ENCODE results near the gene SLC22A25. TPM values are rescaled to one million over a fixed set of nuclear protein-coding genes. Genes with fewer than 3 reads are reported as not detected.

SLC22A25 gene
- polyA plus RNA-seq = not detected in 2 replicates
- not detected in 2 replicates for polyA minus RNA-seq

DNA sequence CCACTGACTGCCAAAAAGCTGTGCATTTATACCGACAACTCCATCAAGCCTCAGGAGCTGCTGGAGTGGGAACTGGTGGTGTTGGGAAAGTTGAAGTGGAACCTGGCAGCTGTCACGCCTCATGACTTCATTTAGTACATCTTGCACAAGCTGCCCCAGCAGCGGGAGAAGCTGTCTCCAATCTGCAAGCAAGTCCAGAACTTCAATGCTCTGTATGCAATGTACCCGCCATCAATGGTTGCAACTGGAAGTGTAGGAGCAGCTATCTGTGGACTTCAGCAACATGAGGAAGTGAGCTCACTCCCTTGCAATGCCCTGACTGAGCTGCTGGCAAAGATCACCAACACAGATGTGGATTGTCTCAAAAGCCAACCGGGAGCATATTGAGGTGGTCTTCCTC lies at the start of gene SLC22A25:
Gene SLC22A25 (minus strand): TSS at position 67 of the 400 bp plus-strand sequence. CDS start 13,947 bp downstream, outside the sequence.
- no peak within 1 kb of the TSS for H3K4me2 ChIP-seq (ENCODE audit: low read length)
- H3K9ac ChIP-seq (ENCODE audit: low read length) = no peak within 1 kb of the TSS
- no peak within 1 kb of the TSS for H3K27ac ChIP-seq (ENCODE audit: low read length)
- H3K9me2 ChIP-seq (ENCODE audit: insufficient read depth, low read length) = no peaks in the 10 kb centered on the region
- TF ChIP-seq MXI1 (conservative IDR thresholded peaks at IDR 0.05; ENCODE audit: poor library complexity, severe bottlenecking) = no peak
- TF ChIP-seq, protein P1, sequence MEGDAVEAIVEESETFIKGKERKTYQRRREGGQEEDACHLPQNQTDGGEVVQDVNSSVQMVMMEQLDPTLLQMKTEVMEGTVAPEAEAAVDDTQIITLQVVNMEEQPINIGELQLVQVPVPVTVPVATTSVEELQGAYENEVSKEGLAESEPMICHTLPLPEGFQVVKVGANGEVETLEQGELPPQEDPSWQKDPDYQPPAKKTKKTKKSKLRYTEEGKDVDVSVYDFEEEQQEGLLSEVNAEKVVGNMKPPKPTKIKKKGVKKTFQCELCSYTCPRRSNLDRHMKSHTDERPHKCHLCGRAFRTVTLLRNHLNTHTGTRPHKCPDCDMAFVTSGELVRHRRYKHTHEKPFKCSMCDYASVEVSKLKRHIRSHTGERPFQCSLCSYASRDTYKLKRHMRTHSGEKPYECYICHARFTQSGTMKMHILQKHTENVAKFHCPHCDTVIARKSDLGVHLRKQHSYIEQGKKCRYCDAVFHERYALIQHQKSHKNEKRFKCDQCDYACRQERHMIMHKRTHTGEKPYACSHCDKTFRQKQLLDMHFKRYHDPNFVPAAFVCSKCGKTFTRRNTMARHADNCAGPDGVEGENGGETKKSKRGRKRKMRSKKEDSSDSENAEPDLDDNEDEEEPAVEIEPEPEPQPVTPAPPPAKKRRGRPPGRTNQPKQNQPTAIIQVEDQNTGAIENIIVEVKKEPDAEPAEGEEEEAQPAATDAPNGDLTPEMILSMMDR (IDR thresholded peaks at IDR 0.05; ENCODE audit: poor library complexity, severe bottlenecking) = no peak
- no peak for TF ChIP-seq EP300 (conservative IDR thresholded peaks at IDR 0.05; ENCODE audit: poor library complexity, severe bottlenecking)
- no peak for TF ChIP-seq EZH2 (IDR thresholded peaks at IDR 0.05; ENCODE audit: borderline replicate concordance, insufficient read depth, low read length, poor library complexity, severe bottlenecking)
- TF ChIP-seq, protein P2, sequence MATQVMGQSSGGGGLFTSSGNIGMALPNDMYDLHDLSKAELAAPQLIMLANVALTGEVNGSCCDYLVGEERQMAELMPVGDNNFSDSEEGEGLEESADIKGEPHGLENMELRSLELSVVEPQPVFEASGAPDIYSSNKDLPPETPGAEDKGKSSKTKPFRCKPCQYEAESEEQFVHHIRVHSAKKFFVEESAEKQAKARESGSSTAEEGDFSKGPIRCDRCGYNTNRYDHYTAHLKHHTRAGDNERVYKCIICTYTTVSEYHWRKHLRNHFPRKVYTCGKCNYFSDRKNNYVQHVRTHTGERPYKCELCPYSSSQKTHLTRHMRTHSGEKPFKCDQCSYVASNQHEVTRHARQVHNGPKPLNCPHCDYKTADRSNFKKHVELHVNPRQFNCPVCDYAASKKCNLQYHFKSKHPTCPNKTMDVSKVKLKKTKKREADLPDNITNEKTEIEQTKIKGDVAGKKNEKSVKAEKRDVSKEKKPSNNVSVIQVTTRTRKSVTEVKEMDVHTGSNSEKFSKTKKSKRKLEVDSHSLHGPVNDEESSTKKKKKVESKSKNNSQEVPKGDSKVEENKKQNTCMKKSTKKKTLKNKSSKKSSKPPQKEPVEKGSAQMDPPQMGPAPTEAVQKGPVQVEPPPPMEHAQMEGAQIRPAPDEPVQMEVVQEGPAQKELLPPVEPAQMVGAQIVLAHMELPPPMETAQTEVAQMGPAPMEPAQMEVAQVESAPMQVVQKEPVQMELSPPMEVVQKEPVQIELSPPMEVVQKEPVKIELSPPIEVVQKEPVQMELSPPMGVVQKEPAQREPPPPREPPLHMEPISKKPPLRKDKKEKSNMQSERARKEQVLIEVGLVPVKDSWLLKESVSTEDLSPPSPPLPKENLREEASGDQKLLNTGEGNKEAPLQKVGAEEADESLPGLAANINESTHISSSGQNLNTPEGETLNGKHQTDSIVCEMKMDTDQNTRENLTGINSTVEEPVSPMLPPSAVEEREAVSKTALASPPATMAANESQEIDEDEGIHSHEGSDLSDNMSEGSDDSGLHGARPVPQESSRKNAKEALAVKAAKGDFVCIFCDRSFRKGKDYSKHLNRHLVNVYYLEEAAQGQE (IDR thresholded peaks at IDR 0.05; ENCODE audit: borderline replicate concordance) = no peak
- no peak for TF ChIP-seq RAD21 (conservative IDR thresholded peaks at IDR 0.05)
- no peak for TF ChIP-seq SMC3 (conservative IDR thresholded peaks at IDR 0.05; ENCODE audit: poor library complexity)
- TF ChIP-seq POLR2AphosphoS5 (IDR thresholded peaks at IDR 0.05) = no peak
- no peak for TF ChIP-seq TAF1 (IDR thresholded peaks at IDR 0.05; ENCODE audit: low read depth)
- no peak within 1 kb of the TSS for H2AFZ ChIP-seq (ENCODE audit: low read depth, low read length)
- H3K4me3 ChIP-seq (ENCODE audit: low read length) = no peak within 1 kb of the TSS
- H3F3A ChIP-seq (ENCODE audit: insufficient read depth, low read length, poor library complexity, severe bottlenecking) = no peaks in the 10 kb centered on the region
- H3K9me3 ChIP-seq (ENCODE audit: low read length) = no peaks in the 10 kb centered on the region
- H3K79me2 ChIP-seq (replicated peaks; ENCODE audit: insufficient read depth, low read length) = no peaks in the 10 kb centered on the region
- no peaks in the 10 kb centered on the region for H3K27me3 ChIP-seq (ENCODE audit: insufficient read depth, low read depth, low read length)
- no peaks in the 10 kb centered on the region for H3K36me3 ChIP-seq (ENCODE audit: insufficient read depth, low read length)
- no peaks in the 10 kb centered on the region for H4K20me1 ChIP-seq (ENCODE audit: insufficient read depth)

DNA sequence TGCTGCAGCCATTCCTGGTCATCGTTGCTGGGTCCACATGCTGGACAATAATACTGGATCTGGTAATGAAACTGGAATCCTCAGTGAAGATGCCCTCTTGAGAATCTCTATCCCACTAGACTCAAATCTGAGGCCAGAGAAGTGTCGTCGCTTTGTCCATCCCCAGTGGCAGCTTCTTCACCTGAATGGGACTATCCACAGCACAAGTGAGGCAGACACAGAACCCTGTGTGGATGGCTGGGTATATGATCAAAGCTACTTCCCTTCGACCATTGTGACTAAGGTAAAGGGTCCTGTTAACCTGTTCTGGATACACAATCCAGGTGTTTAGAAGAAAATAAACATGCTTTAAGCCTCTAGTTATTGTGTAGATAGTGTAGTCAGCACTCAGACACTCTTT lies 46.9 kb upstream of the SLC22A25 start:
- Histone ChIP-seq H3K27me3 (ENCODE audit: insufficient read depth, low read depth, low read length) (no peaks in the 10 kb centered on the region), H3K4me3 (ENCODE audit: low read length) (no peak overlapping the region), H3K9me2 (ENCODE audit: insufficient read depth, low read length) (no peaks in the 10 kb centered on the region), H3K4me2 (ENCODE audit: low read length) (no peak overlapping the region), H3F3A (ENCODE audit: insufficient read depth, low read length, poor library complexity, severe bottlenecking) (no peaks in the 10 kb centered on the region), H3K9ac (ENCODE audit: low read length) (no peak overlapping the region), H3K79me2 (replicated peaks; ENCODE audit: insufficient read depth, low read length) (no peaks in the 10 kb centered on the region), H4K20me1 (ENCODE audit: insufficient read depth) (no peaks in the 10 kb centered on the region), H3K9me3 (ENCODE audit: low read length) (no peaks in the 10 kb centered on the region), H3K27ac (ENCODE audit: low read length) (no peak overlapping the region), H2AFZ (ENCODE audit: low read depth, low read length) (no peak overlapping the region), H3K36me3 (ENCODE audit: insufficient read depth, low read length) (no peaks in the 10 kb centered on the region)
- TF ChIP-seq POLR2AphosphoS5 (IDR thresholded peaks at IDR 0.05) = no peak
- no peak for TF ChIP-seq EP300 (conservative IDR thresholded peaks at IDR 0.05; ENCODE audit: poor library complexity, severe bottlenecking)

DNA sequence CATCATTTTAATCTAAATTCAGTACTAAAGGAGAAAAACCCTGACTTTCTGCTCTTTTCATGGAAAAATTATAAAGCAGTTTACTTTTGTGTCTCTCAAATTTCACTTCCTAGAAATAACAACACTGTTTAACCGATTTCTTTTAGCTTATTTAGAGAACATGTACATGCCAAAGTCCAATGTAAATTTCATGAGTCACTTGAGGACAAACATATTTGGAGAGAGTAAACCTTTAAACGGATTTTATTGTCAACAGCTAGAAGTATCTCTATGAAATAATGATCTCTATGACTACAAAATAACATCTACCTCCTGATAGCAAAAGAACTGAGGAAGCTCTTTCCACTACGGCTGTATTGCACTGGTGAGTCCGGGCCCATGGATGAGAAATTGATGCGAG lies 46.3 kb upstream of the SLC22A25 start:
- TF ChIP-seq POLR2AphosphoS5 (IDR thresholded peaks at IDR 0.05) (no peak), MXI1 (conservative IDR thresholded peaks at IDR 0.05; ENCODE audit: poor library complexity, severe bottlenecking) (no peak), TAF1 (IDR thresholded peaks at IDR 0.05; ENCODE audit: low read depth) (no peak), EZH2 (IDR thresholded peaks at IDR 0.05; ENCODE audit: borderline replicate concordance, insufficient read depth, low read length, poor library complexity, severe bottlenecking) (no peak), EP300 (conservative IDR thresholded peaks at IDR 0.05; ENCODE audit: poor library complexity, severe bottlenecking) (no peak), RAD21 (conservative IDR thresholded peaks at IDR 0.05) (no peak), SMC3 (conservative IDR thresholded peaks at IDR 0.05; ENCODE audit: poor library complexity) (no peak)
- TF ChIP-seq, protein P1 (IDR thresholded peaks at IDR 0.05; ENCODE audit: poor library complexity, severe bottlenecking) = no peak
- TF ChIP-seq, protein P2 (IDR thresholded peaks at IDR 0.05; ENCODE audit: borderline replicate concordance) = no peak

More for the DNA sequence above, 46.3 kb upstream of the SLC22A25 start:
- Histone ChIP-seq H2AFZ (ENCODE audit: low read depth, low read length) (no peak overlapping the region), H3K4me3 (ENCODE audit: low read length) (no peak overlapping the region), H3K4me2 (ENCODE audit: low read length) (no peak overlapping the region), H3K9ac (ENCODE audit: low read length) (no peak overlapping the region), H3K27me3 (ENCODE audit: insufficient read depth, low read depth, low read length) (no peaks in the 10 kb centered on the region), H3K9me3 (ENCODE audit: low read length) (no peaks in the 10 kb centered on the region), H3F3A (ENCODE audit: insufficient read depth, low read length, poor library complexity, severe bottlenecking) (no peaks in the 10 kb centered on the region), H3K36me3 (ENCODE audit: insufficient read depth, low read length) (no peaks in the 10 kb centered on the region), H3K79me2 (replicated peaks; ENCODE audit: insufficient read depth, low read length) (no peaks in the 10 kb centered on the region), H4K20me1 (ENCODE audit: insufficient read depth) (no peaks in the 10 kb centered on the region), H3K27ac (ENCODE audit: low read length) (no peak overlapping the region), H3K9me2 (ENCODE audit: insufficient read depth, low read length) (no peaks in the 10 kb centered on the region)

All from neural cell (in vitro differentiated cells).